Tibial nerve (tissue), 4 donors: ENCODE results near the gene FTCD.

Experiments
- EP300 ChIP-seq, 2 donors: sonication (generic); formaldehyde crosslinking; IDR thresholded peaks; one replicate each; pipeline ENCODE4 v1.6.1; 2017; ENCODE audit warnings: antibody characterized with exemption in 2 of 2, mild to moderate bottlenecking in 1 of 2
- POLR2A ChIP-seq, 2 donors: fragments of 450-650 bp; IDR thresholded peaks; one replicate each; pipeline ENCODE4 v1.6.1; 2017; ENCODE audit warnings: antibody characterized with exemption in 2 of 2, mild to moderate bottlenecking in 2 of 2, moderate library complexity in 2 of 2
- TF ChIP-seq, protein P1 (sequence below), 5 experiments: fragments of 200-600 bp in 3 of 5; fragments of 450-650 bp in 2 of 5; sonication (generic) in 3 of 5; IDR thresholded peaks; one replicate each; pipeline ENCODE4 v1.5.1; 2016 to 2019; ENCODE audit warnings: antibody characterized with exemption in 5 of 5, mild to moderate bottlenecking in 3 of 5, moderate library complexity in 2 of 5

DNA sequence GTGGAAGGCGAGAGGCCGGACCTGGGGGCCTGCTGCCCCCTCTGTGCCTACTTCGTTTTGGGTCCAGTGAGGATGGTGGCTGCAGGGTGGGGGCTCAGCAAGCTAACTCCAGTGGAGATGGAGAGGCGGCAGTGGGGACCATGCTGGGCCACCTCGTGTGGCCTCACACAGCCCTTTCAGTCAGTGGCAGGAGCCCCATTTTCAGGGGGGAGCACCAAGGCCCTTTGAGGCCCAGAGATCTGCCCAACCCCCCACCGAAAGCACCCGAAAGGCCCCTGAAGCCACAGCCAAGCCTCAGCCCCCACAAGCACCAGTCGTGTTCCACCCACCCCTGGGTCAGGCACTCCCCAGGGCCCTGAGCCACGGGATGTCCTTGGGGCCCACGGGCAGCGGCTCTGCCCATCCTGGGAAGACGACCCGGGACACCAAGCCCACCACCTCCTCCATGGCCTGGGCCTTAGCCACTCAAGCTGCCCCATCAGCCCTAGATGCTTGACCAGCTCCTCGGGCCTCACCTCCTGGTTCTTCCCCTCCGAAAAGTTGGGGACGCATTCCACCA, 345 bp downstream of the FTCD start:
- TF ChIP-seq, protein P1, sequence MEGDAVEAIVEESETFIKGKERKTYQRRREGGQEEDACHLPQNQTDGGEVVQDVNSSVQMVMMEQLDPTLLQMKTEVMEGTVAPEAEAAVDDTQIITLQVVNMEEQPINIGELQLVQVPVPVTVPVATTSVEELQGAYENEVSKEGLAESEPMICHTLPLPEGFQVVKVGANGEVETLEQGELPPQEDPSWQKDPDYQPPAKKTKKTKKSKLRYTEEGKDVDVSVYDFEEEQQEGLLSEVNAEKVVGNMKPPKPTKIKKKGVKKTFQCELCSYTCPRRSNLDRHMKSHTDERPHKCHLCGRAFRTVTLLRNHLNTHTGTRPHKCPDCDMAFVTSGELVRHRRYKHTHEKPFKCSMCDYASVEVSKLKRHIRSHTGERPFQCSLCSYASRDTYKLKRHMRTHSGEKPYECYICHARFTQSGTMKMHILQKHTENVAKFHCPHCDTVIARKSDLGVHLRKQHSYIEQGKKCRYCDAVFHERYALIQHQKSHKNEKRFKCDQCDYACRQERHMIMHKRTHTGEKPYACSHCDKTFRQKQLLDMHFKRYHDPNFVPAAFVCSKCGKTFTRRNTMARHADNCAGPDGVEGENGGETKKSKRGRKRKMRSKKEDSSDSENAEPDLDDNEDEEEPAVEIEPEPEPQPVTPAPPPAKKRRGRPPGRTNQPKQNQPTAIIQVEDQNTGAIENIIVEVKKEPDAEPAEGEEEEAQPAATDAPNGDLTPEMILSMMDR (IDR thresholded peaks at IDR 0.05): no peak
- TF ChIP-seq POLR2A (IDR thresholded peaks at IDR 0.05) (no peak), EP300 (IDR thresholded peaks at IDR 0.05) (no peak)
